Fibroblast of skin of right quadriceps (primary cell): ENCODE measurements around the gene KIAA1217.
"Not testable (repeated sequence)": the region's sequence is repeated elsewhere in the genome, so short reads cannot be mapped to it uniquely, and the experiment has no call there.

ENCODE experiments used
- DNase-seq: peaks from one replicate; pipeline ENCODE4 v3.0.0-alpha.2; 2013

Gene KIAA1217

GRCh38 chr10:24292304-24293293, 83.7 kb downstream of the KIAA1217 start:
- no peak for DNase-seq

GRCh38 chr10:24299578-24300260, 90.8 kb downstream of the KIAA1217 start:
- DNase-seq, result peak; percentile 86

GRCh38 chr10:24303522-24304310, 94.8 kb downstream of the KIAA1217 start:
- peak; percentile 48 for DNase-seq

GRCh38 chr10:24305551-24306506, 96.9 kb downstream of the KIAA1217 start:
- peak; percentile 64 for DNase-seq

DNA sequence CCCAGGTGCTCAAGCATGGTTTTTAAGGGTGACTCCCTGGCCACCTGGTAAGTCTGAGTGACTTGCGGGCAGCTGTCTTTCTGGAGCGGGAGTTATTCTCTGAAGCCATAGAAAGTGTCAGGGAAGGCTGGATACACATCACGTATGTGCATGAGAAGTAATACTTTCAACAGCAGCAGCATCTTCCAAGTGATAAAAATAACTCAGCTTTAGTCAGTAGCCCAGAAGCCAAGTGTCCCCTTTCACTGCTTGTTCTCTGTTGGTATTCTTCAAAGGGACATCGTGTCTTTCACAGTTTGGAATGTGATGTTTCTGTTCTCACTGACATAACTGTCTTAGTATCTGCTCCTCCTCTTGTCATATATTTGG, 97.6 kb downstream of the KIAA1217 start:
- no peak for DNase-seq

- no peak for DNase-seq
Observed at GRCh38 chr10:24307116-24307515, 98.2 kb downstream of the KIAA1217 start.

DNA sequence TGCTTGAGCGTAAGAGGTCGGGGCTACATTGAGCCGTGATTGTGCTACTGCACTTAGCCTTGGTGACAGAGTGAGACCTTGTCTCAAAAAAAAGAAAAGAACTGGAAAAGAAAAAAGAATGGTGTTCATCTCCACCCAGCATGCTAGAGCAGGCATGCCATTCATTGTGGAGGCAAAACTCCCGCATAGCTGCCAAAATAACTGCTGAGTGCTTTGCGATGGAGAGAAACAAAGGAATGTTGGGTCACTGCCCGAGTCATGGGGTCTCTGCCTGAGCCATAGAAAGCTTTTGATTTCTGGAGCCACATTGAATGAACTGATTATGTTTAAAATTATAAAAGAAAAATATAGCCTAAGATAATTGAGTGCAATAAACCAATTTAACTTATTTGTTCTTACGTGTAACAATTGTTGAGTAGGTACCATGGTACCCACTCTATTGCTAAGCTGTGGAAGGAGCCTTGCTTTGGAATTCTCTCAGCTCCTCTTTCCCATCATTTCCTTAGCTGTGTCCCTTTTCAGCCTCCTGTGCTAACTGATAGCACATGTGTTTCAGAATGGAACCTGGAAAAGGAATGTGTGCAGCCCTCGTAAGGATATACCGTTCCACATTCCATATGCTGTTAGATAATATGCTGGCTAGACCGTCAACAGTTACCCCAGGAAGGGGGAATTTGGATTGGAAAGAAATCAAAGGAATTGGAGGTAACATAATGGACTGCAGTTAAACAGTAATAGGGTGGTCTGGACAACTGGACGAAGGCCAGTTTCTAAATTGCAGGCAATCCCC, 99.0 kb downstream of the KIAA1217 start:
- DNase-seq, result peak; percentile 67

- no peak for DNase-seq
Observed at GRCh38 chr10:24310104-24310503, 101.2 kb downstream of the KIAA1217 start.

GRCh38 chr10:24311888-24312287, 103.0 kb downstream of the KIAA1217 start:
- DNase-seq, result no peak

- DNase-seq, result no peak
Observed at GRCh38 chr10:24313283-24313682, 104.3 kb downstream of the KIAA1217 start.

- DNase-seq, result no peak
Observed at GRCh38 chr10:24315211-24315610, 106.3 kb downstream of the KIAA1217 start.

- no peak for DNase-seq
Observed at GRCh38 chr10:24318517-24318916, 109.6 kb downstream of the KIAA1217 start.

DNA sequence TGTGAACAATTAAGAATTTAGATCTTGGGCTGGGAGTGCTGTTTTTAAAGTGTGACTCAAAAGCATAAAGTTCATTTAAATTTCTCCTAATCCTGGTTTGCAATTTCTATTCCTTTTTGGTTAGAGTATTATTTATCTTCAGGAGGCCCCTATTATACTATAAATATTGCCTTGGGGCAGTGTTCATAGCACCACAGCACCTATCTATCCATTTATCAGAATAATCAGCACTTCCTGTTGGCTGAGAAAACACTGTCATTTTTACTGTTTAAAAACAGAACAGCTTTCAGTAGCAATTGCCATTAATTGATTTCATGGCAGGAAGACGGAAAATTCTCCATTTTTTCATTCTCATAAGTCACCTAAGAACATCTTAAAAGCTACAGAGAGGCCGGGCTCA, 111.4 kb downstream of the KIAA1217 start:
- no peak for DNase-seq

- no peak for DNase-seq
Observed at GRCh38 chr10:24324651-24325050, 115.7 kb downstream of the KIAA1217 start.

DNA sequence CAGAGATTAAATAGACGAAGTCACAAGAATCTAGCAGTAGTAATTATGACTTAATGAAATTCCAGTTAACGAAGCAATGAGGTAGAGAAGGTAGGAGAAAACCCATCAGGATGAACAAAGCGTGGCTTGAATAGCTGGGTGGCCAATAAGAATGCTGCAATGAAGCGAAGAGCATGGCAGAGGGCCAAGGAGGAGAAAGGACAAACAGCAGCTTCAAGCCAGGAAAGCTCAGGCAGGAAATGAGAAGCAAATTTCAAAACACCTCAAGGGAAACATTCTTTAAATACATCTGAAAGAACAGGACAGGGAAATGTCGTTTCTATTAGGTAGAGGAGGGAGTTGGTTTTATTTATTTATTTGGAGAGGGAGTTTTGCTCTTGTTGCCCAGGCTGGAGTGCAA, 122.5 kb downstream of the KIAA1217 start:
- peak; percentile 68 for DNase-seq

GRCh38 chr10:24333736-24334135, 124.8 kb downstream of the KIAA1217 start:
- peak; percentile 77 for DNase-seq

GRCh38 chr10:24334279-24334939, 125.5 kb downstream of the KIAA1217 start:
- no peak for DNase-seq

DNA sequence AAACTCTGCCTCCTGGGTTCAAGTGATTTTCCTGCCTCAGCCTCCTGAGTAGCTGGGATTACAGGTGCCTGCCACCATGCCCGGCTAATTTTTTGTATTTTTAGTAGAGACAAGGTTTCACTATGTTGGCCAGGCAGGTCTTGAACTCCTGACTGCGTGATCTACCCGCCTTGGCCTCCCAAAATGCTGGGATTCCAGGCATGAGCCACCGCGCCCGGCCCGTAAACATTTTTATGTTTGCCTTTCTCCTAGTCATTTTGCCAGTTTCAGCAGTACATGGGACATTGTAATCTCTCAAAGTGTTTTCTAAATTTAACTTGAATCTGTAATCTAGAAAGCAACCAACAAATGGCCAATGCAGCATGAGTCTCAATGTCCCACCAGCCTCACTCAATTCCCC, 128.8 kb downstream of the KIAA1217 start:
- DNase-seq, result not testable (repeated sequence)

GRCh38 chr10:24339387-24339786, 130.4 kb downstream of the KIAA1217 start:
- DNase-seq, result no peak

- no peak for DNase-seq
Observed at GRCh38 chr10:24340446-24340845, 131.5 kb downstream of the KIAA1217 start.

DNA sequence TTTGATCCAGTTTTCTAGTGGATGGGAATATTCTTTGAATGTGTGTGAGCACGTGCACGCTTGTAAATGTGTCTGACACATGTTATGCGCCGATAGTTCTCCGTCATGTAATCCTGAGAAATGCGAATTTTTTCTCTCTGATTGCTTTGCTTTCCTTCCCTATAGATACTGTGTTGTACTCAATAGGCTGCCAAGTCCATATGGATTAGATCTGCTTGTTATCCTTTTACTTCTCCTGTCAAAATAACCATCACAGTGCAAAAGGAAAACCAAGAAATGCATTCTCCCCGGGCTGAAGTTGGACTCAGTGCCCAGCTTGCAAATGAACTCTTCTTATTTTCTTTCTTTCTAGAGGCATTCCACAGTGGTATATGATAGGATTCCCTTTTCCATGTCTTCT, 131.9 kb downstream of the KIAA1217 start:
- peak; percentile 42 for DNase-seq
